GM12891 (cell line): Measurements from ENCODE around the gene ADGRE1.

Experiments used
- POLR2A ChIP-seq: IDR thresholded peaks from 2 replicates; pipeline ENCODE4 v1.6.1; 2011; ENCODE audit warnings: low read depth, low read length, control low read depth
- POLR2AphosphoS5 ChIP-seq: IDR thresholded peaks from 2 replicates; pipeline ENCODE4 v1.6.1; 2011; ENCODE audit warnings: low read depth, low read length, control low read depth
- TAF1 ChIP-seq: IDR thresholded peaks from 2 replicates; pipeline ENCODE4 v1.6.1; 2011; ENCODE audit warnings: low read depth, low read length, control low read depth

DNA sequence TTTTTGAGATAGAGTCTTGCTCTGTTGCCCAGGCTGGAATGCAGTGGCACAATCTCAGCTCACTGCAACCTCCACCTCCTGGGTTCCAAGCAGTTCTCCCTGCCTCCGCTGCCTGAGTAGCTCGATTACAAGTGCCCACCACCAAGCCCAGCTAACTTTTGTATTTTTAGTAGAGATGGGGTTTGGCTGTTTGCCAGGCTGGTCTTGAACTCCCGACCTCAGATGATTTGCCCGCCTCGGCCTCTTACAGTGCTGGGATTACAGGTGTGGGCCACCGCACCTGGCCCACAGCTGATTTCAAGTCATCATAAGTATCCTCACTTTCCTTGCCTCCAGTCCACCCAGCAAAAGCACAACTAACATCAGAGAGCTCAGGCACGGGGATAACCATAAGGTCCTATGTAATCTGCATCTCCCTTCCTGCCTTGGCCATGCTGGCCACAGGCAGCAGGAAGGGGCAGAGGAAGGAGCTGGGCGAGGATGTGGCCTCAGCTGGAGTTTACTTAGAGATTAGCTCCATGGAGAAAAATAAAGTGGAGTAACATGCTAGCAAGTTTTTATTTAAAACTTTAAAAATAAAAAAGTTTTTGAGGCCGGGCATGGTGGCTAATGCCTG, 22.9 kb upstream of the ADGRE1 start:
- TF ChIP-seq POLR2A (no peak), POLR2AphosphoS5 (no peak), TAF1 (no peak)
